Naive B cell (primary cell): ENCODE measurements around the gene RRN3. TPM values are rescaled to one million over a fixed set of nuclear protein-coding genes. Genes with fewer than 3 reads are reported as not detected.
A peak's percentile ranks its signal among the peaks of the same experiment; 100 is the strongest.
"Not testable (repeated sequence)": the region's sequence is repeated elsewhere in the genome, so short reads cannot be mapped to it uniquely, and the experiment has no call there.

Experiments used
- ATAC-seq, 2 donors: fragments of 150-1000 bp; cut with Tn5 transposase; 2 replicates each; pipeline ENCODE4 v1.10.0; 2021; ENCODE audit warnings: low read depth in 2 of 2, mild to moderate bottlenecking in 2 of 2, moderate library complexity in 2 of 2
- DNase-seq: peaks from one replicate; pipeline ENCODE4 v3.0.0; 2022
- H3K27ac Mint-ChIP-seq, 6 donors: one replicate each; pipeline ENCODE4 v1.8.0; 2020 to 2022; ENCODE audit warnings: mild to moderate bottlenecking in 6 of 6, mixed read lengths in 6 of 6, moderate library complexity in 5 of 6, inconsistent platforms in 2 of 6
- H3K27me3 Mint-ChIP-seq, 3 donors: one replicate each; pipeline ENCODE4 v1.8.0; 2021 to 2022; ENCODE audit warnings: mixed read lengths in 3 of 3, mild to moderate bottlenecking in 1 of 3
- H3K36me3 Mint-ChIP-seq, 2 donors: one replicate each; pipeline ENCODE4 v1.8.0; 2020 to 2022; ENCODE audit warnings: mixed read lengths in 2 of 2, inconsistent platforms in 1 of 2, mild to moderate bottlenecking in 1 of 2
- H3K4me1 Mint-ChIP-seq, 3 donors: one replicate each; pipeline ENCODE4 v1.8.0; 2020 to 2022; ENCODE audit warnings: mixed read lengths in 3 of 3, inconsistent platforms in 1 of 3, mild to moderate bottlenecking in 1 of 3, moderate library complexity in 1 of 3
- H3K4me3 Mint-ChIP-seq, 8 donors: one replicate each; pipeline ENCODE4 v1.8.0; 2020 to 2022; ENCODE audit warnings: mild to moderate bottlenecking in 8 of 8, mixed read lengths in 8 of 8, moderate library complexity in 8 of 8, inconsistent platforms in 2 of 8
- H3K9me3 Mint-ChIP-seq, 7 donors: one replicate each; pipeline ENCODE4 v1.8.0; 2020 to 2022; ENCODE audit warnings: mixed read lengths in 7 of 7, mild to moderate bottlenecking in 5 of 7, inconsistent platforms in 2 of 7, moderate library complexity in 1 of 7
- polyA plus RNA-seq, 6 donors: library from polyadenylated mRNA; unstranded; fragments of 300-500 nt; fragmentation: Illumina TruSeq; gene quantifications; one replicate each; pipeline ENCODE4 v1.2.3, GENCODE V29; 2021; ENCODE audit warnings: low read depth in 6 of 6

The RRN3 gene
- polyA plus RNA-seq, 6 donors from 2014 or later: 10.9 to 23.7 (median 18.5) TPM

- H3K9me3 Mint-ChIP-seq, ATAC-seq, DNase-seq, H3K27me3 Mint-ChIP-seq: not testable (repeated sequence)
- Mint-ChIP-seq H3K4me1 (peaks cover 5 to 17% (median 16%) of the 10 kb centered on the region in 3 donors), H3K27ac (peak overlapping the region in 2 of 6 donors; percentile 45 to 84), H3K4me3 (peak overlapping the region in 1 of 8 donors; percentile 27), H3K36me3 (peaks cover 10 to 30% of the 10 kb centered on the region in 2 donors)
These were observed 70.5 kb downstream of the RRN3 start for GRCh38 chr16:15023381-15024077.

DNA sequence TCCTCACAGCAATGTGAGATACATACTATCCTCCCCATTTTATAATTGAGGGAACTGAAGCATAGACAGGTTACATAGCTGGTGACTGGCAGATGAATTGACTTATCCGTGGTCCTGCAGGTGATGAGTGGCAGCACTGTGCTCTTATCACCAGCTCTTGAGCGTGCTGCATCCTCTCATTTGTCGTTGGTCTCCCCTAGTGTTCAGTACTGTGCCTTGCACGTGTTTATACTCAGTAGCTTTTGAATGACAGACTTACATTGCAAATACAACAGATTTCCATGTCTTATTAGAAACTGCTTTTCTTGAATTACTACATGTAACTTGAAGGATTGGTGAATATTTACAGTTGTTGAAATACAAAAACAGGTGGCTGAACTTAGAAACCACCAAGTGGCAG lies 71.9 kb downstream of the RRN3 start:
- not testable (repeated sequence) for H3K9me3 Mint-ChIP-seq, H3K4me3 Mint-ChIP-seq, H3K27me3 Mint-ChIP-seq
- H3K27ac Mint-ChIP-seq: peak overlapping the region in 5 of 6 donors; percentile 12 to 81 (median 49)
- DNase-seq: peak; percentile 54
- ATAC-seq: peak; percentile 99
- peaks cover 13 to 21% of the 10 kb centered on the region in 2 donors for H3K36me3 Mint-ChIP-seq
- H3K4me1 Mint-ChIP-seq: peaks cover 5 to 13% (median 12%) of the 10 kb centered on the region in 3 donors

- not testable (repeated sequence) for H3K27me3 Mint-ChIP-seq, H3K9me3 Mint-ChIP-seq, DNase-seq, ATAC-seq, H3K4me3 Mint-ChIP-seq
- Mint-ChIP-seq H3K36me3 (peaks cover 18 to 28% of the 10 kb centered on the region in 2 donors), H3K4me1 (peaks cover 5 to 18% (median 12%) of the 10 kb centered on the region in 3 donors), H3K27ac (peak overlapping the region in 5 of 6 donors; percentile 12 to 81 (median 58))
These were observed 72.6 kb downstream of the RRN3 start for GRCh38 chr16:15021429-15021828.

DNA sequence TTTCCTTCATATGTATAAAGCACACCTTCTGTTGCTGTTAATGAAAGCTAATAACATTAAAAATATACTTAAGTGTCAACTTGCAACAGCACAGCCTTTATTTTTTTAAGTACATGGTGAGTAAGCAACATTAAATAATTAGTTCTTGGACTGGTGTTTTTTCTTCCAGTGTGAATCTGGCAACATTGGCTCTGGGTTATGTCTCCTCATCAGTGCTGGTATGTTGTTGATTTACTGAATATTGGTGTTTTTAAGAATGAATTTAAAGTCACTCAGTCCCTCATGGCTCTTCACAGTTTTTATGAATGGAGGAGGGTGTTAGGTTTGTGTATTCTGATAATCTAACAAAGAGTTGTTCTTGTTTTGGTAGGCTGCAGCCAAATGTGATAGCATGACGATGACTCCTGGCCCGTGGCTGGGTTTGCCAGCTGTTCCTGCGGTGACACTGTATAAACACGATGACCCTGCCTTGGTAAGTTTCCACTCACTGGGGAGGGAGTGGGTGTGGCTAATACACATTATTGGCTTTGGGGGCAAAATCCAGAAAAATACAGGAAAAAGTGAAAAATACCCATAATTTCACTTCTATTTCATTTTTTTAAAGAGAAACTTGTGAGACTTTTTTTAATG lies 77.0 kb downstream of the RRN3 start:
- DNase-seq, ATAC-seq, H3K9me3 Mint-ChIP-seq, H3K4me3 Mint-ChIP-seq, H3K27me3 Mint-ChIP-seq: not testable (repeated sequence)
- Mint-ChIP-seq H3K4me1 (peaks cover 6 to 40% (median 7%) of the 10 kb centered on the region in 3 donors), H3K27ac (peak overlapping the region; percentile 45 to 90 (median 80)), H3K36me3 (peaks cover 19 to 20% of the 10 kb centered on the region in 2 donors)

GRCh38 chr16:15016354-15016753 lies 77.7 kb downstream of the RRN3 start:
- H3K4me1 Mint-ChIP-seq: peaks cover under 1 to 38% (median 5%) of the 10 kb centered on the region in 3 donors
- H3K4me3 Mint-ChIP-seq, H3K9me3 Mint-ChIP-seq, ATAC-seq, DNase-seq, H3K27me3 Mint-ChIP-seq: not testable (repeated sequence)
- H3K36me3 Mint-ChIP-seq: peaks cover 19 to 20% of the 10 kb centered on the region in 2 donors
- H3K27ac Mint-ChIP-seq: peak overlapping the region; percentile 74 to 93 (median 86)

DNA sequence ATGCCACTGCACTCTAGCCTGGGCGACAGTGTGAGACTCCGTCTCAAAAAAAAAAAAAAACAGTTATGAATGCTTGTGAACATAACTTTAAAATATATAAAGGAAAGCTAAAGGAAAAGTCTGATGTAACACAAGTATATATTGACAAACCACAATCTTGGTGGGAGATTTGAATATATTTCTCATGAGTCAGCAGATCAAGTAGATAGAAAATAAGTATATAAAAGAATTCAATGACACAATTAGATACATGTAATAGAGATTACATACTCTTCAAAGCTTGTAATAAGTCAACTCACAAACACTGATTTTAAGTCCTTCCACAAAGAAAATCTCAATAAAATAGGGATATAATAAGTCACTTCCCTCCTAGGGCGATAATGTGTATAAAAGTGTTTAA lies 78.4 kb downstream of the RRN3 start:
- peaks cover 0 to 38% (median 5%) of the 10 kb centered on the region in 3 donors for H3K4me1 Mint-ChIP-seq
- H3K4me3 Mint-ChIP-seq, H3K9me3 Mint-ChIP-seq, H3K27me3 Mint-ChIP-seq, DNase-seq, ATAC-seq: not testable (repeated sequence)
- H3K36me3 Mint-ChIP-seq: peaks cover 20 to 26% of the 10 kb centered on the region in 2 donors
- peak overlapping the region in 5 of 6 donors; percentile 18 to 93 (median 90) for H3K27ac Mint-ChIP-seq

GRCh38 chr16:15012941-15013340 lies 81.1 kb downstream of the RRN3 start:
- H3K9me3 Mint-ChIP-seq, DNase-seq, H3K27me3 Mint-ChIP-seq, ATAC-seq: not testable (repeated sequence)
- Mint-ChIP-seq H3K27ac (peak overlapping the region in 4 of 6 donors; percentile 77 to 99 (median 95)), H3K36me3 (peaks cover 21 to 39% of the 10 kb centered on the region in 2 donors), H3K4me3 (peak overlapping the region in 3 of 8 donors; percentile 33 to 86 (median 42)), H3K4me1 (peaks cover 7 to 39% (median 8%) of the 10 kb centered on the region in 3 donors)

Other genes with a start within 250 kb of the RRN3 start
- 1 to 10 TPM in 3 of 6 donors, under 1 TPM in 2, not detected in 1; 0.73 to 3.9 (median 1.3) TPM for gene NPIPA1, start 156.8 kb downstream of the RRN3 start, polyA plus RNA-seq
- 10 to 100 TPM; 24.1 to 38.6 (median 31.4) TPM for gene PDXDC1, start 119.2 kb downstream of the RRN3 start, polyA plus RNA-seq
- 10 to 100 TPM; 47.2 to 77.4 (median 67.4) TPM for gene NTAN1, start 38.2 kb downstream of the RRN3 start, polyA plus RNA-seq